Subcutaneous adipose tissue (tissue), 4 donors: ENCODE data around the gene OARD1. TPM values are rescaled to one million over a fixed set of nuclear protein-coding genes. Genes with fewer than 3 reads are reported as not detected.

ENCODE experiments used
- CTCF ChIP-seq: fragments of 450-650 bp; IDR thresholded peaks from one replicate; pipeline ENCODE4 v1.5.1; 2016; ENCODE audit warnings: low read depth, mild to moderate bottlenecking, control low read depth, antibody characterized with exemption, moderate library complexity
- total RNA-seq, 4 donors: library from RNA; depleted of rRNA; stranded (reverse); fragments of >200 nt; gene quantifications; one replicate each; pipeline ENCODE4 v1.1.0, GENCODE V29; 2016

Gene OARD1
- total RNA-seq, 4 donors from 2014 or later, result 13.9 to 30.3 (median 20.6) TPM

GRCh38 chr6:41097467-41098090 lies 25.4 kb upstream of the OARD1 start:
- TF ChIP-seq CTCF, result no peak

GRCh38 chr6:41093729-41094128 lies 21.6 kb upstream of the OARD1 start:
- no peak for TF ChIP-seq CTCF

- TF ChIP-seq CTCF, result no peak
Measured at GRCh38 chr6:41092421-41093140, 20.4 kb upstream of the OARD1 start.

DNA sequence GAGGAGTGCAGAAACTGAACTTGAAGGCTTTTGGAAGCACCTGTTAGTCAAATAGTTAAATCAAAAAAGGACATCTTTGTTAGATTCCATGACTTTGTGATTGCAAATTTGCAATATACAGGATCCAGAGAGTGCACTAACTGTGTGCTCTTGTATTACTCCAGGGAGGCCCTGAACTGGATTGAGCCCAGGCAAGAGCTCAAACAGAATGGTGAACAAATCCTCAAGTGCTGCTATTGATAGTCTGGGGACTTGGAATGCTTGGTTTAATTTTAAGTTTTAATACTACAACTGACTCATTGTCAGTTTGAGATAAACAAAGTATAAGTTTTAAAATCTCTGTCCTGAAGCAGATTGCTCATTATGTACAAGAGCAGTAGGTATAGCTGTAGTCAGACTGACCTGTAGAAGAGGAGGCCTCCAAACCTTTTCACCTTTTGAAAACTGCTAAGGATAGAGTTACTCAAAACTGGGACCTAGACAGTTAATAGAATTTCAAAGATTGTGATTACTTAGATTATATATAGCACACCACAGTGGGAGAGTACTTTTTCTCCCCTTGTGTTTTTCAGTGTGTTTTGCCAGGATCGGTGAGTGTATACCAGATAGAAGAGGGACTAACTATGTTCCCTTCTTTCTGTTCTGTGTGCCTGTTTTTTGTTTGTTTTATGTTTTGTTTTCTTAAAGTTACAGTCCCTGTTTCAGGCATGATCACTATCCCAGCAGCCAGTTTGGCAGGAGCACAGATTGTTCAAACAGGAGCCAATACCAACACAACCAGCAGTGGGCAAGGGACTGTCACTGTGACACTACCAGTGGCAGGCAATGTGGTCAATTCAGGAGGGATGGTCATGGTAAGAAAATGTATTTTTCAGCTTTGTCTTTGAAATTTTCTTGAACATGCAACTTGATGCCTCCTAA lies 18.9 kb upstream of the OARD1 start:
- TF ChIP-seq CTCF, result no peak

- no peak for TF ChIP-seq CTCF
Measured at GRCh38 chr6:41088451-41088850, 16.3 kb upstream of the OARD1 start.

GRCh38 chr6:41085182-41085581 lies 13.0 kb upstream of the OARD1 start:
- no peak for TF ChIP-seq CTCF

- no peak for TF ChIP-seq CTCF
Measured at GRCh38 chr6:41083072-41083471, 10.9 kb upstream of the OARD1 start.
